HepG2 (cell line): ENCODE data around the gene COX4I1. TPM values are rescaled to one million over a fixed set of nuclear protein-coding genes. Genes with fewer than 3 reads are reported as not detected.

Experiments used
- CCAR2 ChIP-seq: fragments of 200-400 bp; formaldehyde crosslinking; optimal IDR thresholded peaks from 2 replicates; pipeline ENCODE3; 2018; ENCODE audit warnings: low read depth, mild to moderate bottlenecking, low read length, moderate library complexity
- KLF11 ChIP-seq: IDR thresholded peaks from 2 replicates; pipeline ENCODE4 v1.6.1; 2016; ENCODE audit warnings: missing compliant biosample characterization
- SRSF1 ChIP-seq: fragments of 200-400 bp; formaldehyde crosslinking; optimal IDR thresholded peaks from 2 replicates; pipeline ENCODE3; 2017; ENCODE audit warnings: mild to moderate bottlenecking, low read depth, low read length, moderate library complexity
- TRAFD1 ChIP-seq: sonication (generic); formaldehyde crosslinking; IDR thresholded peaks from 2 replicates; pipeline ENCODE4 v1.5.1; 2020; ENCODE audit warnings: missing genetic modification reagents, mild to moderate bottlenecking, borderline replicate concordance
- YEATS2 ChIP-seq: sonication (generic); formaldehyde crosslinking; IDR thresholded peaks from 2 replicates; pipeline ENCODE4 v1.4.0; 2020; ENCODE audit warnings: missing genetic modification reagents, borderline replicate concordance
- ZBTB33 ChIP-seq: sonication (generic); formaldehyde crosslinking; IDR thresholded peaks from 2 replicates; pipeline ENCODE4 v1.4.0; 2020; ENCODE audit warnings: missing genetic modification reagents
- ZNF350 ChIP-seq: sonication (generic); formaldehyde crosslinking; IDR thresholded peaks from 2 replicates; pipeline ENCODE4 v1.4.0; 2020; ENCODE audit warnings: mild to moderate bottlenecking, low read depth, missing genetic modification reagents, borderline replicate concordance
- ZNF382 ChIP-seq: sonication (generic); formaldehyde crosslinking; IDR thresholded peaks from 2 replicates; pipeline ENCODE4 v1.5.0; 2020; ENCODE audit warnings: missing genetic modification reagents, mild to moderate bottlenecking, borderline replicate concordance
- ZNF660 ChIP-seq: sonication (generic); formaldehyde crosslinking; IDR thresholded peaks from 2 replicates; pipeline ENCODE4 v1.5.1; 2020; ENCODE audit warnings: mild to moderate bottlenecking, low read depth, missing genetic modification reagents, borderline replicate concordance
- ZNF678 ChIP-seq: sonication (generic); formaldehyde crosslinking; IDR thresholded peaks from 2 replicates; pipeline ENCODE4 v1.4.0; 2020; ENCODE audit warnings: mild to moderate bottlenecking, missing genetic modification reagents
- ZNF740 ChIP-seq: sonication (generic); formaldehyde crosslinking; IDR thresholded peaks from 2 replicates; pipeline ENCODE4 v1.4.0; 2020; ENCODE audit warnings: missing genetic modification reagents
- ZNF761 ChIP-seq: sonication (generic); formaldehyde crosslinking; conservative IDR thresholded peaks from 2 replicates; pipeline ENCODE4 v1.4.0; 2020; ENCODE audit warnings: mild to moderate bottlenecking, missing genetic modification reagents
- polyA plus RNA-seq, 8 experiments: library from polyadenylated mRNA; depleted of rRNA in 3 of 8; stranded (reverse) in 7 of 8; unstranded in 1 of 8; fragments of >200 nt; fragmentation: Illumina TruSeq in 4 of 8; extraction: Trizol in 4 of 8; gene quantifications; 2 replicates each; pipeline versions ENCODE4 v1.2.1 to v1.2.3, GENCODE V29; 2011 to 2016; ENCODE audit warnings: low read depth in 4 of 8, missing spikeins in 1 of 8, mixed read lengths in 1 of 8; ENCODE audit not compliant: insufficient read depth in 1 of 8
- total RNA-seq, 5 experiments: library from RNA; depleted of rRNA; stranded (reverse); fragments of >200 nt; fragmentation: Illumina TruSeq; extraction: Trizol; gene quantifications; 2 replicates each; pipeline ENCODE4 v1.2.3, GENCODE V29; 2016; ENCODE audit warnings: low read depth in 1 of 5
- TF ChIP-seq, protein P1 (sequence below), 2 experiments: sonication (generic) in 1 of 2; formaldehyde crosslinking in 1 of 2; IDR thresholded peaks; 2 replicates each; pipeline versions ENCODE4 v1.6.1 to v1.9.0; 2014 to 2022; ENCODE audit warnings: antibody characterized with exemption in 1 of 2, borderline replicate concordance in 1 of 2, inconsistent platforms in 1 of 2, low read depth in 1 of 2, missing genetic modification reagents in 1 of 2
- TF ChIP-seq, protein P2 (sequence below): sonication (generic); formaldehyde crosslinking; IDR thresholded peaks from 2 replicates; pipeline ENCODE4 v1.4.0; 2020; ENCODE audit warnings: missing genetic modification reagents, borderline replicate concordance

Gene COX4I1
- total and polyA plus RNA-seq, 2 of the 13 experiments (the other 11 are each of a cell fraction or from before 2014, with no cell fraction given), result 658 to 902 TPM

- no peak for TF ChIP-seq ZNF382
- peak; percentile 81 for TF ChIP-seq ZNF350 (CRISPR knock-in tag)
- TF ChIP-seq, protein P1, sequence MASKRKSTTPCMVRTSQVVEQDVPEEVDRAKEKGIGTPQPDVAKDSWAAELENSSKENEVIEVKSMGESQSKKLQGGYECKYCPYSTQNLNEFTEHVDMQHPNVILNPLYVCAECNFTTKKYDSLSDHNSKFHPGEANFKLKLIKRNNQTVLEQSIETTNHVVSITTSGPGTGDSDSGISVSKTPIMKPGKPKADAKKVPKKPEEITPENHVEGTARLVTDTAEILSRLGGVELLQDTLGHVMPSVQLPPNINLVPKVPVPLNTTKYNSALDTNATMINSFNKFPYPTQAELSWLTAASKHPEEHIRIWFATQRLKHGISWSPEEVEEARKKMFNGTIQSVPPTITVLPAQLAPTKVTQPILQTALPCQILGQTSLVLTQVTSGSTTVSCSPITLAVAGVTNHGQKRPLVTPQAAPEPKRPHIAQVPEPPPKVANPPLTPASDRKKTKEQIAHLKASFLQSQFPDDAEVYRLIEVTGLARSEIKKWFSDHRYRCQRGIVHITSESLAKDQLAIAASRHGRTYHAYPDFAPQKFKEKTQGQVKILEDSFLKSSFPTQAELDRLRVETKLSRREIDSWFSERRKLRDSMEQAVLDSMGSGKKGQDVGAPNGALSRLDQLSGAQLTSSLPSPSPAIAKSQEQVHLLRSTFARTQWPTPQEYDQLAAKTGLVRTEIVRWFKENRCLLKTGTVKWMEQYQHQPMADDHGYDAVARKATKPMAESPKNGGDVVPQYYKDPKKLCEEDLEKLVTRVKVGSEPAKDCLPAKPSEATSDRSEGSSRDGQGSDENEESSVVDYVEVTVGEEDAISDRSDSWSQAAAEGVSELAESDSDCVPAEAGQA (IDR thresholded peaks at IDR 0.05; ENCODE audit: low read depth), result peak; percentile 52; the same call in 1 of the 2 replicates
- TF ChIP-seq, protein P1 (CRISPR knock-in tag; IDR thresholded peaks at IDR 0.05; ENCODE audit: borderline replicate concordance), result no peak
- TF ChIP-seq CCAR2, result no peak
- no peak for TF ChIP-seq ZNF660 (CRISPR knock-in tag)
- TF ChIP-seq ZNF761 (CRISPR knock-in tag), result peak; percentile 88; the same call in 1 of the 2 replicates
- TF ChIP-seq SRSF1, result peak; percentile 47
- TF ChIP-seq KLF11, result no peak
- no peak for TF ChIP-seq ZBTB33 (CRISPR knock-in tag)
- TF ChIP-seq YEATS2 (CRISPR knock-in tag), result peak; percentile 88; the same call in 1 of the 2 replicates
- no peak; the same call in 1 of the 2 replicates for TF ChIP-seq TRAFD1
- TF ChIP-seq ZNF740 (CRISPR knock-in tag), result no peak
- TF ChIP-seq, protein P2, sequence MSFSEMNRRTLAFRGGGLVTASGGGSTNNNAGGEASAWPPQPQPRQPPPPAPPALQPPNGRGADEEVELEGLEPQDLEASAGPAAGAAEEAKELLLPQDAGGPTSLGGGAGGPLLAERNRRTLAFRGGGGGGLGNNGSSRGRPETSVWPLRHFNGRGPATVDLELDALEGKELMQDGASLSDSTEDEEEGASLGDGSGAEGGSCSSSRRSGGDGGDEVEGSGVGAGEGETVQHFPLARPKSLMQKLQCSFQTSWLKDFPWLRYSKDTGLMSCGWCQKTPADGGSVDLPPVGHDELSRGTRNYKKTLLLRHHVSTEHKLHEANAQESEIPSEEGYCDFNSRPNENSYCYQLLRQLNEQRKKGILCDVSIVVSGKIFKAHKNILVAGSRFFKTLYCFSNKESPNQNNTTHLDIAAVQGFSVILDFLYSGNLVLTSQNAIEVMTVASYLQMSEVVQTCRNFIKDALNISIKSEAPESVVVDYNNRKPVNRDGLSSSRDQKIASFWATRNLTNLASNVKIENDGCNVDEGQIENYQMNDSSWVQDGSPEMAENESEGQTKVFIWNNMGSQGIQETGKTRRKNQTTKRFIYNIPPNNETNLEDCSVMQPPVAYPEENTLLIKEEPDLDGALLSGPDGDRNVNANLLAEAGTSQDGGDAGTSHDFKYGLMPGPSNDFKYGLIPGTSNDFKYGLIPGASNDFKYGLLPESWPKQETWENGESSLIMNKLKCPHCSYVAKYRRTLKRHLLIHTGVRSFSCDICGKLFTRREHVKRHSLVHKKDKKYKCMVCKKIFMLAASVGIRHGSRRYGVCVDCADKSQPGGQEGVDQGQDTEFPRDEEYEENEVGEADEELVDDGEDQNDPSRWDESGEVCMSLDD (CRISPR knock-in tag), result no peak; the same call in 1 of the 2 replicates
- TF ChIP-seq ZNF678, result 0 out of 2 replicates have a peak, but pooled peaks have one; percentile 32
Measured at GRCh38 chr16:85799497-85800320, at the start of gene COX4I1, which contains the start of gene EMC8 (continued).
